Right lobe of liver (tissue), 6 donors: Measurements from ENCODE around the gene TNNC2. TPM values are rescaled to one million over a fixed set of nuclear protein-coding genes. Genes with fewer than 3 reads are reported as not detected.

Experiments
- ATAC-seq, 4 donors: fragments of 200-7000 bp; cut with Tn5 transposase; one replicate each; pipeline ENCODE4 v1.9.1; 2020; ENCODE audit warnings: mild to moderate bottlenecking in 4 of 4, moderate library complexity in 4 of 4
- DNase-seq, 3 donors: peaks; one replicate each; pipeline ENCODE4 v3.0.0-alpha.2; 2020
- H3K27ac ChIP-seq, 3 donors: fragments of 200-600 bp; one replicate each; pipeline ENCODE4 v1.8.0; 2022
- H3K27me3 ChIP-seq, 2 donors: fragments of 200-600 bp; one replicate each; pipeline ENCODE4 v1.8.0; 2022
- H3K36me3 ChIP-seq, 4 donors: fragments of 200-600 bp; sonication (generic) in 1 of 4; one replicate each; pipeline versions ENCODE4 v1.5.1 to v1.8.0; 2017 to 2022; ENCODE audit warnings: control low read depth in 1 of 4
- H3K4me1 ChIP-seq, 4 donors: fragments of 200-600 bp; sonication (generic) in 1 of 4; one replicate each; pipeline versions ENCODE4 v1.5.1 to v1.8.0; 2017 to 2022; ENCODE audit warnings: control low read depth in 1 of 4
- H3K4me3 ChIP-seq, 3 donors: fragments of 200-600 bp; one replicate each; pipeline ENCODE4 v1.8.0; 2022
- H3K9me3 ChIP-seq, 4 donors: fragments of 200-600 bp; sonication (generic) in 1 of 4; one replicate each; pipeline versions ENCODE4 v1.5.1 to v1.8.0; 2017 to 2022; ENCODE audit warnings: control low read depth in 1 of 4
- CTCF ChIP-seq, 4 donors: fragments of 200-600 bp in 3 of 4; fragments of 450-650 bp in 1 of 4; IDR thresholded peaks; one replicate each; pipeline versions ENCODE4 v1.5.1 to v1.8.0; 2016 to 2022; ENCODE audit warnings: antibody characterized with exemption in 4 of 4, mild to moderate bottlenecking in 2 of 4
- POLR2A ChIP-seq: fragments of 450-650 bp; IDR thresholded peaks from one replicate; pipeline ENCODE4 v1.6.1; 2017; ENCODE audit warnings: antibody characterized with exemption, mild to moderate bottlenecking
- WGBS: methylation state at CpG from one replicate; pipeline ENCODE4 v1.1.6; 2018; ENCODE audit warnings: low coverage, low lambda C conversion rate; ENCODE audit not compliant: insufficient coverage; ENCODE audit errors: missing lambda C conversion rate; 5-methylcytosine and 5-hydroxymethylcytosine counted together
- intact Hi-C, 2 donors: fragments of 100-400 bp; cut with DNase I; formaldehyde crosslinking; loops; one replicate each; pipeline versions ENCODE4 v1.11.2 to v1.14.1; 2022
- total RNA-seq, 6 experiments: library from RNA; depleted of rRNA in 2 of 6; stranded (reverse); fragments of >200 nt in 2 of 6; fragmentation: NEBNext Ultra II Directional in 3 of 6; extraction: Animal tissue kit (Norgen Biotek cat#: 25700) in 3 of 6; gene quantifications; one replicate each; pipeline versions ENCODE4 v1.1.0 to v1.2.4, GENCODE V29; 2016 to 2023
- donor health status: DM: no; HTN: yes; CAD: no.
- donor health status: DM: no; HTN: no; CAD: no.
- donor health status: DM: no; HTN: no; CAD: no.
- donor health status: DM: no; HTN: yes; CAD: no.
- donor health status: DM: no; HTN: yes; CAD: no.

Gene TNNC2
- total RNA-seq, 6 experiments from 2014 or later = 0.37 to 3.5 (median 0.86) TPM; not detected in 3

GRCh38 chr20:45781391-45781931 lies 45.7 kb downstream of the TNNC2 start:
- H3K4me1 ChIP-seq = no peaks in the 10 kb centered on the region
- H3K27ac ChIP-seq = no peak overlapping the region
- DNase-seq = no peak

GRCh38 chr20:45780159-45780558 lies 47.0 kb downstream of the TNNC2 start:
- DNase-seq (no peak), ATAC-seq (no peak)
- WGBS = 77% methylated on average over 3 of the region's 4 CpGs
- Histone ChIP-seq H3K27me3 (no peaks in the 10 kb centered on the region), H3K9me3 (no peaks in the 10 kb centered on the region), H3K27ac (no peak overlapping the region), H3K4me1 (no peaks in the 10 kb centered on the region), H3K36me3 (no peaks in the 10 kb centered on the region), H3K4me3 (no peak overlapping the region)
- TF ChIP-seq CTCF (IDR thresholded peaks at IDR 0.05) = no peak
- no peak for TF ChIP-seq POLR2A
- intact Hi-C loops = no loop called here

More at GRCh38 chr20:45781391-45781931, 45.7 kb downstream of the TNNC2 start:
- intact Hi-C loops = no loop called here
- H3K27me3 ChIP-seq = no peaks in the 10 kb centered on the region
- H3K36me3 ChIP-seq = no peaks in the 10 kb centered on the region
- peak in 3 of 4 donors; percentile 24 to 48 (median 40) for ATAC-seq
- no peaks in the 10 kb centered on the region for H3K9me3 ChIP-seq
- no peak overlapping the region for H3K4me3 ChIP-seq
- TF ChIP-seq POLR2A = no peak
- TF ChIP-seq CTCF (IDR thresholded peaks at IDR 0.05) = no peak
- 67% methylated on average over 4 of the region's 4 CpGs for WGBS

GRCh38 chr20:45779011-45779915 lies 47.8 kb downstream of the TNNC2 start:
- Histone ChIP-seq H3K27me3 (no peaks in the 10 kb centered on the region), H3K36me3 (no peaks in the 10 kb centered on the region), H3K4me1 (no peaks in the 10 kb centered on the region), H3K9me3 (no peaks in the 10 kb centered on the region), H3K4me3 (no peak overlapping the region), H3K27ac (no peak overlapping the region)
- intact Hi-C loops = loop anchor here (10.0 kb wide), 3 partner anchors 184 to 464 kb away; partner anchors contain the start of gene EPPIN (in 1 of the 2)
- TF ChIP-seq CTCF (IDR thresholded peaks at IDR 0.05) (no peak), POLR2A (no peak)
- WGBS = 64% methylated on average over 7 of the region's 8 CpGs
- DNase-seq (no peak), ATAC-seq (peak in 1 of 4 donors; percentile 44)

- Histone ChIP-seq H3K36me3 (no peaks in the 10 kb centered on the region), H3K4me1 (no peaks in the 10 kb centered on the region), H3K4me3 (no peak overlapping the region), H3K9me3 (no peaks in the 10 kb centered on the region), H3K27ac (no peak overlapping the region), H3K27me3 (no peaks in the 10 kb centered on the region)
- ATAC-seq (no peak), DNase-seq (no peak)
- 67% methylated on average over 6 of the region's 7 CpGs for WGBS
- intact Hi-C loops = loop anchor here (10.0 kb wide), 3 partner anchors 182 to 462 kb away; partner anchors contain the start of gene EPPIN (in 1 of the 2)
- TF ChIP-seq POLR2A (no peak), CTCF (IDR thresholded peaks at IDR 0.05) (no peak)
Observed at GRCh38 chr20:45776931-45777330, 50.2 kb downstream of the TNNC2 start.
